ENCODE measurements around the gene IL1B. TPM values are rescaled to one million over a fixed set of nuclear protein-coding genes. Genes with fewer than 3 reads are reported as not detected.
"Not testable (repeated sequence)": the region's sequence is repeated elsewhere in the genome, so short reads cannot be mapped to it uniquely, and the experiment has no call there.

The IL1B gene
- total RNA-seq, 2 experiments from 2014 or later, result not detected

GRCh38 chr2:112835536-112836162, 930 bp downstream of the IL1B start:
- Mint-ChIP-seq H3K4me3 (no peak overlapping the region), H3K4me1 (ENCODE audit: low read depth) (no peaks in the 10 kb centered on the region), H3K27me3 (peaks cover 25% of the 10 kb centered on the region), H3K36me3 (ENCODE audit: low read depth) (no peaks in the 10 kb centered on the region), H3K27ac (no peak overlapping the region), H3K9me3 (no peaks in the 10 kb centered on the region)
- CTCF ChIA-PET, result interaction anchor here (1.2 to 4.0 kb wide), 2 partner anchors 50 to 106 kb away, joined by 4 to 18 read pairs; no protein-coding TSS in a partner anchor
- POLR2A ChIA-PET, result interaction anchor here (0.7 kb wide), 1 partner anchor 50 kb away, joined by 3 read pairs; no protein-coding TSS in a partner anchor
- DNase-seq (no peak), ATAC-seq (no peak)
- intact Hi-C loops (cut with micrococcal nuclease), result no loop called here
- TF ChIP-seq, protein P1, sequence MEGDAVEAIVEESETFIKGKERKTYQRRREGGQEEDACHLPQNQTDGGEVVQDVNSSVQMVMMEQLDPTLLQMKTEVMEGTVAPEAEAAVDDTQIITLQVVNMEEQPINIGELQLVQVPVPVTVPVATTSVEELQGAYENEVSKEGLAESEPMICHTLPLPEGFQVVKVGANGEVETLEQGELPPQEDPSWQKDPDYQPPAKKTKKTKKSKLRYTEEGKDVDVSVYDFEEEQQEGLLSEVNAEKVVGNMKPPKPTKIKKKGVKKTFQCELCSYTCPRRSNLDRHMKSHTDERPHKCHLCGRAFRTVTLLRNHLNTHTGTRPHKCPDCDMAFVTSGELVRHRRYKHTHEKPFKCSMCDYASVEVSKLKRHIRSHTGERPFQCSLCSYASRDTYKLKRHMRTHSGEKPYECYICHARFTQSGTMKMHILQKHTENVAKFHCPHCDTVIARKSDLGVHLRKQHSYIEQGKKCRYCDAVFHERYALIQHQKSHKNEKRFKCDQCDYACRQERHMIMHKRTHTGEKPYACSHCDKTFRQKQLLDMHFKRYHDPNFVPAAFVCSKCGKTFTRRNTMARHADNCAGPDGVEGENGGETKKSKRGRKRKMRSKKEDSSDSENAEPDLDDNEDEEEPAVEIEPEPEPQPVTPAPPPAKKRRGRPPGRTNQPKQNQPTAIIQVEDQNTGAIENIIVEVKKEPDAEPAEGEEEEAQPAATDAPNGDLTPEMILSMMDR (IDR thresholded peaks at IDR 0.05), result no peak

DNA sequence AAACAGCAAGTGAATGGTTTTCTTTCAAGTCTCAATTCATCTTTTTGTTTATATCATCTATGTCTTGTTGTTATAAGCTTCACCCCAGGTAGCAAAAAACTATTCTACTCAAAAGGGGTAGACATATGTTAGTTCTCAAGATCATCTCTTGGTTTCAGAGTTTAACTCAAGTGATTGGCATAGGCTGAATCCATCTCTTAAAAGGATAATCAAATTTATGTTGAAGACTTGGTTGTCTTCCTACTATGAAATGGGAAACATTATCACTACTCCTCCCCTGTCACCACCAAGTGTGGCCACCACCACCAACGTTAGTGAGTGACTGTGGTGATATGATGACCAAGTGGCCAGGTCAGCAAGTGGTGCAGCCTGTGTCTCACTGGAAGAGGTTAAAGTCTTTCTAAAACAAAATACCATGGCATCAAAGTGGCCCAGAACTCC, 1.5 kb downstream of the IL1B start:
- POLR2A ChIA-PET, result interaction anchor here (0.7 kb wide), 1 partner anchor 49 kb away, joined by 3 read pairs; no protein-coding TSS in a partner anchor
- TF ChIP-seq, protein P1 (IDR thresholded peaks at IDR 0.05), result no peak
- H3K4me1 Mint-ChIP-seq (ENCODE audit: low read depth), result no peaks in the 10 kb centered on the region
- intact Hi-C loops (cut with micrococcal nuclease), result no loop called here
- DNase-seq (no peak), ATAC-seq (no peak)
- no peaks in the 10 kb centered on the region for H3K9me3 Mint-ChIP-seq
- no peak overlapping the region for H3K4me3 Mint-ChIP-seq
- H3K27me3 Mint-ChIP-seq, result peaks cover 26% of the 10 kb centered on the region
- CTCF ChIA-PET, result interaction anchor here (1.2 to 4.0 kb wide), 2 partner anchors 50 to 106 kb away, joined by 4 to 18 read pairs; no protein-coding TSS in a partner anchor
- no peaks in the 10 kb centered on the region for H3K36me3 Mint-ChIP-seq (ENCODE audit: low read depth)
- H3K27ac Mint-ChIP-seq, result no peak overlapping the region

DNA sequence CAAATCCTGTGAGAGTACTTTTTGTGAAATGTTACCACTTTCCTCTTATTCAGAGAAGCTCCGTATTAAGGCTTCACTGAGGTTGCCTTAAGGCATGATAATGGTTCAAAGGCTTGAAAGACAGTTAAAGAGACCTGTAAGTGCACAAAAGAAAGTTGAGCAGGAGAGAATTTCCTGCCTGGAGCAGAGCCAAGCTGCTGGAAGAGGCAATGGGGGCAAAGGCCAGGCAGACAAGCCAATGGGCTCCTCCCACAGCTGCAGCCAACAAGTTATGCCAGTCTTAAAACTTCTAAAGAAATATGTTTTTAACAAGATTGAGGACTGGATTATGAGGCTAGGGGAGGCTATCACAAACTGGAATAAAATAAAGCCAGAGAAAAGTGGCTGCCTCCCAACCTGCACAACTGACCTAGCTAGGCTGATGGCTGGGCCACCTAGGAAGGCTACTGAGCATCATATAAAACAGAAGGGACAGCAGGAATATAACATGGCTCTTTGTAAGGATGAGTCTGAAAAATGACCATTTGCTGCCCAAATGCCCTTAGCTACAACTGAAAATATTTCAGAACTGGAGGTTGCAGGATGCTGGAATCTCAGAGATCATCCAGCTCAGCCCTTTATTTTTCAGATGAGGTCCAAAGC, 2.1 kb downstream of the IL1B start:
- no peaks in the 10 kb centered on the region for H3K36me3 Mint-ChIP-seq (ENCODE audit: low read depth)
- ATAC-seq (no peak), DNase-seq (no peak)
- ChIA-PET CTCF (interaction anchor here (1.2 to 4.0 kb wide), 3 partner anchors 48 to 107 kb away, joined by 3 to 18 read pairs (median 6); no protein-coding TSS in a partner anchor), POLR2A (interaction anchor here (0.6 to 0.7 kb wide), 2 partner anchors 30 to 49 kb away, joined by 3 to 4 read pairs; no protein-coding TSS in a partner anchor)
- H3K4me3 Mint-ChIP-seq, result no peak overlapping the region
- no peaks in the 10 kb centered on the region for H3K9me3 Mint-ChIP-seq
- TF ChIP-seq, protein P1 (IDR thresholded peaks at IDR 0.05), result no peak
- H3K4me1 Mint-ChIP-seq (ENCODE audit: low read depth), result no peaks in the 10 kb centered on the region
- H3K27me3 Mint-ChIP-seq, result peaks cover 23% of the 10 kb centered on the region
- no peak overlapping the region for H3K27ac Mint-ChIP-seq
- intact Hi-C loops (cut with micrococcal nuclease), result no loop called here

DNA sequence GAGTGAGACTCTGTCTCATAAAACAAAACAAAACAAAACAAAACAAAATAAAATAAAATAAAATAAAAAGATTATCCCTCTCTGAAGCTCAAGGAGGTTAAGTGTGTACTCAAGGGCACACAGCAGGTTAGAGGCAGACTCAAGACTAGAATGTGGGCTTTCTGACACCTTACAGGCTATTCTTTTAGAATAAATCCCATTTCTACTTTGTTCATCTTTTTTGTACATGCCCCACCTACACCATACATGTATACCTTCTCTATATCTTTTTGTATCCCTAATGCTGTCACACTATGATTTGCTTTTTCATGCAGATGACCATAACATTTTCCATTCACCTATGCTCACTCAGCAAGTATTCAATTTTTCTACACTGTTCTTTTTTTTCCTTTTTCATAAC, 2.6 kb downstream of the IL1B start:
- ChIA-PET CTCF (interaction anchor here (1.2 to 4.0 kb wide), 3 partner anchors 49 to 108 kb away, joined by 3 to 18 read pairs (median 6); no protein-coding TSS in a partner anchor), POLR2A (interaction anchor here (0.6 to 1.0 kb wide), 2 partner anchors 16 to 29 kb away, joined by 3 to 4 read pairs; no protein-coding TSS in a partner anchor)
- Mint-ChIP-seq H3K36me3 (ENCODE audit: low read depth) (no peaks in the 10 kb centered on the region), H3K4me3 (no peak overlapping the region), H3K4me1 (ENCODE audit: low read depth) (no peaks in the 10 kb centered on the region), H3K9me3 (no peaks in the 10 kb centered on the region), H3K27me3 (peaks cover 22% of the 10 kb centered on the region), H3K27ac (no peak overlapping the region)
- intact Hi-C loops (cut with micrococcal nuclease), result no loop called here
- TF ChIP-seq, protein P1 (IDR thresholded peaks at IDR 0.05), result no peak
- ATAC-seq, result no peak
- DNase-seq, result no peak

GRCh38 chr2:112833639-112833931, 3.0 kb downstream of the IL1B start:
- CTCF ChIA-PET, result interaction anchor here (1.2 to 4.0 kb wide), 3 partner anchors 49 to 108 kb away, joined by 3 to 18 read pairs (median 6); no protein-coding TSS in a partner anchor

More at GRCh38 chr2:112833639-112833931, 3.0 kb downstream of the IL1B start:
- H3K4me3 Mint-ChIP-seq; H3K9me3 Mint-ChIP-seq; H3K36me3 Mint-ChIP-seq (ENCODE audit: low read depth); intact Hi-C loops (cut with micrococcal nuclease); DNase-seq; ATAC-seq; H3K27ac Mint-ChIP-seq; H3K4me1 Mint-ChIP-seq (ENCODE audit: low read depth): not testable (repeated sequence)
- POLR2A ChIA-PET, result interaction anchor here (1.0 kb wide), 1 partner anchor 16 kb away, joined by 3 read pairs; no protein-coding TSS in a partner anchor
- H3K27me3 Mint-ChIP-seq, result peaks cover 21% of the 10 kb centered on the region

Data from activated CD8-positive, alpha-beta T cell treated with anti-CD3 and anti-CD28 coated beads for 36 hours (primary cell).